GM21381 (cell line): ENCODE results near the gene PAAF1.
A peak's percentile ranks its signal among the peaks of the same experiment; 100 is the strongest.

Source experiments
- ATAC-seq: cut with Tn5 transposase; IDR thresholded peaks from one replicate; pipeline ENCODE4 v1.9.1; 2021; ENCODE audit warnings: mild to moderate bottlenecking, moderate library complexity; ENCODE audit not compliant: unreplicated experiment

The PAAF1 gene

DNA sequence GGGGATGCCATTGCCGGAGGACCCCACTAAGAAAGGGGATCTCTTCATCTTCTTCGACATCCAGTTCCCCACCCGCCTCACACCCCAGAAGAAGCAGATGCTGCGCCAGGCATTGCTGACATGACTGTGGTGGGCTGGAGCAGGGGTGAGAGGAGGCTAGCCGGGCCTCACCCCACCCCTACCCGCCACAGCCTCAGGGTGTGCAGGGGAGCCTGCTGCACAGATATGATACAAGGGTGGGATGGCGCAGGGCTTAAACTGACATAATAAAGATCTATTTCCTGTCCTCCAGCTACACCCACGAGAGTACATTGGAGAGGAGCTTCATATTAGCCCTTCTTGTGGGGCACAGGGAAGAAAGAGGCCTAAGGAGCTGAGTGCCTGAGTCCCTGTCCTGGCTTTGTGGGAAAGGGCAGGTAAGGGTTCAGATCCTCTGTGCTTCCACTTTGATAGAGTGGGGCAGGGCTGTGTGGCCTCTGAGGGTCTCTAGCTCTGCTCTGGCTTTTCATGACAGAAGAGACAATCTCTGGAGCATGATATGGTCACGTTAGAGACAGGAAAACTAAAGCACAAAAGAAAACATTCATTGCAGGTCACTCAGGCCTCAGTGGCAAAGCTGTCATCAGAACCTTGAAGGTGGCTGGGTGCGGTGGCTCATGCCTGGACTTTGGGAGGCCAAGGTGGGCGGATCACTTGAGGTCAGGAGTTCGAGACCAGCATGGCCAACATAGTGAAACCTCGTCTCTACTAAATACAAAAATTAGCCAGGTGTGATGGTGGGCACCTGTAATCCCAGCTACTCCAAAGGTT is 93.4 kb downstream of the PAAF1 start:
- no peak for ATAC-seq

DNA sequence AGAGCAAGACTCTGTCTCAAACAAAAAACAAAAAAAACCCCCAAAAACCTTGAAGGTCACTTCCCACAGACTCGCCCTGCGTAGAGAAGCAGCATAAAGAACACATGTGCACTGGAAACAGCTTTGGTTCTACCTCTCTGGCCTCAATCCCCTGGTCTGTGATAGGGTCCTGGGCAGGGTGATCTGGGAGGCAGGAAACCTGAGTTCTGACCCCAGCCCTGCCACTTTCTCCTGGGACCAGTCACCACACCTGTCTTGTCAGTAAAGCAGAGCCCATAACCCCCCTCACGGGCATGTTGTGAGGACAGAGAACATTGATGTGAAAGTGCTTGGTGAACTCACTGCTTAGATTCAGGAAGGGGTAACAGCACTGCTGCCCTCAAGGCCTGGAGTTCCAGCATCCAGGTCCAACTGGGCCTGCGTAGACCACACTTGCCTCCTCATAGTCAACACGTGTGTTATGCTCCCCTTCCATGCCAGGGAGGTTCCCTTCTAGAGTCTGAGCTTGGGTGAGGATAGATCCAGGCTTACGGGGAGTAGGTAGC is 94.4 kb downstream of the PAAF1 start:
- no peak for ATAC-seq

- no peak for ATAC-seq
Measured at GRCh38 chr11:73972187-73972586, 95.4 kb downstream of the PAAF1 start.

DNA sequence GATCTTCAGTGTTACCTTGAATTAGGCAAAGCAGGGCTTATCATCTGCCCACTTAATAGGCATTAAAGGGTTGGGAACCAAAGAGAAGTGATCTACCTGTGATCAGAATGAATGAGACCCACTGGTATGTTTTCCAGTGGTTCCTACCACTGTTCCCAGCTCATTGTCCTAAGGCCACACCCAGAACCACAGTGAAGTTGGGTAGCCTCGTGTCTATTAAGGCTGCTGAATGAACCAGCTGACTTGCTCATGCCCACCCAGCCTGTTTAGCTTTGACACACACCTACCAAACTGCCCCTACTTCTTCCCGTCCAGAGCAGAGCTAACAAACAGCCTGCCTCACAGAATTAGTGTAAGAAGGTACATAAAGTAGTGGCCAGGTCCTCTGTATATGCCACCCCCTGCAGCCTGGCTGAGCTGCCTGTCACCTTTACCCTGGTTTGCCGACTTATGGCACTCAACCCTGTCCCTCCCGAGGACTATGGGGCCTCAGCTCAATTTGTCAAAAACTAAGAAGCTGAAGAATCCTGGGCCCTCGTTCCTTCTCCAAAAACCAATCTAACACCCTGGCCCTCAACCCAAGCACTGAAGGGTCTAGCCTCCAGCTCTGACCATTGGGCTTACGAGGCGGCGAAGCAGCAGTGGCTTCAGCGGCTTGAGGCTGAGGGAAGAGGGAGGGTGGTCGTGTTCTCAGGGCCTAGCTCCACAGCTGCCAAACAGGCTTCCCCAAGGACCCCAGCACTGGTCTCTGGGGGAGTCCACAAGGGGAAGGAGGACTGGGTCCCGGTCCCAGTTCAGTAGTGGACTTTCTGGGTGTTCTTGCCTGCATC is 96.0 kb downstream of the PAAF1 start:
- ATAC-seq: no peak

- ATAC-seq: no peak
Measured at GRCh38 chr11:73974604-73975478, 98.0 kb downstream of the PAAF1 start.

DNA sequence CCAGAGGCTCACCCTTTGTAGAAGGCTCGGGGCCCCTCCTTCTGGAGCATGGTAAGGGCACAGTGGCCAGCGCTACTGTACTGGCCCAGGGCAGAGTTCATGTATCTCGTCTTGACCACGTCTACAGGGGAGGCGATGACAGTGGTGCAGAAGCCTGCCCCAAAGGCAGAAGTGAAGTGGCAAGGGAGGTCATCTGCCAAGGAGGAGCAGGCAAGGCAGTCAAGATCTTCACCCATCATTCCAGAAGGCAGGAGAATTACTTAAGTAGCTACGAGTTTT is 98.6 kb downstream of the PAAF1 start:
- no peak for ATAC-seq

GRCh38 chr11:73976451-73977151 is 99.8 kb downstream of the PAAF1 start:
- no peak for ATAC-seq

GRCh38 chr11:73977856-73978519 is 101.2 kb downstream of the PAAF1 start:
- ATAC-seq: no peak

DNA sequence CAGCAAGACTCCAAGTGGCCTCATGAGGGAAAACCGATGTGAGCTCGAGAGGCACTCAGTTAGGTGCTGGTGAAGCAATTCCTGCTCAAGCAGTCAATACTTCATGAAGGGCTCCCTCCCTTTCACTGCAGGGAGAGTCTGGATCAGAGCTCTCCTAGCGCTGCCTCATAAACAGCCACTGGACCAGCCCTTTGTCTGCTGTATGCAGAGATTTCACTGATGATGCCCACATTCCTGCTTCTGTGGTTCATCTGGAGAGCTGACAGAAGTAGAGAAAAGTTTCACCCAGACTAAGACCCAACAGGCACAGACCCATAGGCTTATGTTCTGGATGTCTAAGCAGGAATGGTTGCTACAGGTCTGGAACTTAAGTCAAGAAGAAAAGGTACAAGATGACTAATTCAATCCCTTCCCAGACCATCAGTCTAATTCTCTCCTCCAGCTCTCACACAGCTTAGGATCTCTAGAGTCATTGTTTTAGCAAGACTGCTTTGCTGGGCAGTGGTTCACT is 101.8 kb downstream of the PAAF1 start:
- no peak for ATAC-seq

GRCh38 chr11:73980001-73980961 is 103.5 kb downstream of the PAAF1 start:
- ATAC-seq: peak; percentile 46
